ENCODE results near the gene FANCD2. TPM values are rescaled to one million over a fixed set of nuclear protein-coding genes. Genes with fewer than 3 reads are reported as not detected.
"Not testable (repeated sequence)": the region's sequence is repeated elsewhere in the genome, so short reads cannot be mapped to it uniquely, and the experiment has no call there.

FANCD2 gene
- total RNA-seq, 6 experiments from 2014 or later: 9.7 to 21.7 (median 17.5) TPM

- Mint-ChIP-seq H3K36me3 (ENCODE audit: low read depth) (peaks cover 13% of the 10 kb centered on the region), H3K27ac (no peak overlapping the region; the same call in 1 of the 2 replicates), H3K27me3 (ENCODE audit: insufficient read depth) (peaks cover 2% of the 10 kb centered on the region), H3K9me3 (no peaks in the 10 kb centered on the region), H3K4me3 (no peak overlapping the region), H3K4me1 (ENCODE audit: low read depth) (peaks cover 25% of the 10 kb centered on the region)
- TF ChIP-seq, protein P1, sequence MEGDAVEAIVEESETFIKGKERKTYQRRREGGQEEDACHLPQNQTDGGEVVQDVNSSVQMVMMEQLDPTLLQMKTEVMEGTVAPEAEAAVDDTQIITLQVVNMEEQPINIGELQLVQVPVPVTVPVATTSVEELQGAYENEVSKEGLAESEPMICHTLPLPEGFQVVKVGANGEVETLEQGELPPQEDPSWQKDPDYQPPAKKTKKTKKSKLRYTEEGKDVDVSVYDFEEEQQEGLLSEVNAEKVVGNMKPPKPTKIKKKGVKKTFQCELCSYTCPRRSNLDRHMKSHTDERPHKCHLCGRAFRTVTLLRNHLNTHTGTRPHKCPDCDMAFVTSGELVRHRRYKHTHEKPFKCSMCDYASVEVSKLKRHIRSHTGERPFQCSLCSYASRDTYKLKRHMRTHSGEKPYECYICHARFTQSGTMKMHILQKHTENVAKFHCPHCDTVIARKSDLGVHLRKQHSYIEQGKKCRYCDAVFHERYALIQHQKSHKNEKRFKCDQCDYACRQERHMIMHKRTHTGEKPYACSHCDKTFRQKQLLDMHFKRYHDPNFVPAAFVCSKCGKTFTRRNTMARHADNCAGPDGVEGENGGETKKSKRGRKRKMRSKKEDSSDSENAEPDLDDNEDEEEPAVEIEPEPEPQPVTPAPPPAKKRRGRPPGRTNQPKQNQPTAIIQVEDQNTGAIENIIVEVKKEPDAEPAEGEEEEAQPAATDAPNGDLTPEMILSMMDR (IDR thresholded peaks at IDR 0.05): no peak
- DNase-seq: no peak
These were observed 20.0 kb upstream of the FANCD2 start for GRCh38 chr3:10006048-10006761.

- H3K27ac Mint-ChIP-seq: no peak overlapping the region
- H3K4me3 Mint-ChIP-seq: no peak overlapping the region
- no peak for DNase-seq
These were observed 19.5 kb upstream of the FANCD2 start for GRCh38 chr3:10006762-10007090.

DNA sequence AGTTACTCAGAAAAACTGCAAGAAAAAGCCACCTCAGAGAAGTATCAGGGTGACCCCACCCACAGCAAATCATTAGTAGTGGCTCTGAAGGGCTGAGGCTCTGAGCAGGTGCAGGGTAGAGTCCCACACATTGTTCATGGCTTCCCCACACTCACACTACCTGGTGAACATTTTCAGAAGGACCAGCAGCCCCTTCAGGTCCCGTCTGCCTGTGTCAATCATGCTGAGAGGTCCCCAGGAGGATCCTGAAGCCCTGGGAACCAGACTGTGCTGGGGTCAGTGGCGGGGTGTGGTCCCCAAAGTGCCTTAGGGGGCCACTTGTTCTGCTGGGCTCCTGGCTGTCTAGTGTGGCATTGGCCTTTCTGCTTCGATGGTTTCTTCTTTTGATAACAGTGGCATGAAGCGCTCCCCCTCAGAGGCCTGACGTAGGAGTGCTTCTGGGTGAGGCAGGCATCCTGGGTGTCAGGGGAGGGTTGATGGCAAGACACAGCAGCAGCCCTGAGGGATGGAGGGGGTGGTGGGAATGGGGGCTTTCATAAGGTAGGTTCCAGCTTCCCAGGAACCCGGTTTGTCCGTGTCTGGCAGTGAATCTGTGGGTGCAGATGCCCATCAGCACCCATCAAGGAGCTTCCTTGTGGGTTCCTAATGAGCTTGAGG, 19.0 kb upstream of the FANCD2 start:
- Mint-ChIP-seq H3K4me3 (no peak overlapping the region), H3K36me3 (ENCODE audit: low read depth) (peaks cover 13% of the 10 kb centered on the region), H3K27me3 (ENCODE audit: insufficient read depth) (peaks cover 2% of the 10 kb centered on the region), H3K9me3 (no peaks in the 10 kb centered on the region), H3K4me1 (ENCODE audit: low read depth) (peaks cover 33% of the 10 kb centered on the region), H3K27ac (no peak overlapping the region)
- DNase-seq: no peak
- TF ChIP-seq, protein P1 (IDR thresholded peaks at IDR 0.05): no peak

More at GRCh38 chr3:10006762-10007090, 19.5 kb upstream of the FANCD2 start:
- peaks cover 28% of the 10 kb centered on the region for H3K4me1 Mint-ChIP-seq (ENCODE audit: low read depth)
- TF ChIP-seq, protein P1 (IDR thresholded peaks at IDR 0.05): no peak
- H3K27me3 Mint-ChIP-seq (ENCODE audit: insufficient read depth): peaks cover 2% of the 10 kb centered on the region
- H3K36me3 Mint-ChIP-seq (ENCODE audit: low read depth): peaks cover 13% of the 10 kb centered on the region
- no peaks in the 10 kb centered on the region for H3K9me3 Mint-ChIP-seq

DNA sequence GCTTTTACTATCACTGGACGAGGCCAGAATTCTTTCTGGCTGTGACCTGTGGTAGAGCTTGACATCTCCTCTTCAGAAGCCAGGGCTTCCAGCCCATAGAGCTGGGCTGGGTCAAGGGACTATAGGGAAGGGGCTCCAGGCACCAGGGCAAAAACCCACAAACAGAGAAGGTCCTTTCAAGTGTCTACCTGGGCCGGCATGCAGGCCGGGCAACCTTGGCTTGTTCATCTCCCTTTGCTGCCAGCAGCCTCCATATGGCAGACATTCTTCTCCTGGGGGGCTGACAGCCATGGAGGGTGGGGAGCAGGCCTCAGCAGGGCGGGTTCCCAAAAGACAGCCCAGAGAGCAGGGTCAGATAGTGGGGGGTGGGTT, 18.0 kb upstream of the FANCD2 start:
- DNase-seq; H3K4me3 Mint-ChIP-seq; H3K36me3 Mint-ChIP-seq (ENCODE audit: low read depth); H3K27me3 Mint-ChIP-seq (ENCODE audit: insufficient read depth); H3K9me3 Mint-ChIP-seq; H3K27ac Mint-ChIP-seq: not testable (repeated sequence)
- peaks cover 34% of the 10 kb centered on the region for H3K4me1 Mint-ChIP-seq (ENCODE audit: low read depth)

GRCh38 chr3:10008588-10009344, 17.5 kb upstream of the FANCD2 start:
- peak; percentile 42 for DNase-seq
- H3K4me1 Mint-ChIP-seq (ENCODE audit: low read depth): peaks cover 34% of the 10 kb centered on the region
- TF ChIP-seq, protein P1 (IDR thresholded peaks at IDR 0.05): no peak
- H3K36me3 Mint-ChIP-seq (ENCODE audit: low read depth): 0 out of 2 replicates have a peak, but pooled peaks cover under 1% of the 10 kb centered on the region
- H3K27ac Mint-ChIP-seq: peak overlapping the region; percentile 45; the same call in 1 of the 2 replicates
- H3K27me3 Mint-ChIP-seq (ENCODE audit: insufficient read depth): peaks cover 2% of the 10 kb centered on the region
- H3K4me3 Mint-ChIP-seq: peak overlapping the region; percentile 75
- H3K9me3 Mint-ChIP-seq: no peaks in the 10 kb centered on the region
